ENCODE measurements around the gene ATG7. TPM values are rescaled to one million over a fixed set of nuclear protein-coding genes. Genes with fewer than 3 reads are reported as not detected.
"Not testable (repeated sequence)": the region's sequence is repeated elsewhere in the genome, so short reads cannot be mapped to it uniquely, and the experiment has no call there.

ATG7 gene
- total RNA-seq, 4 donors from 2014 or later, result 45.8 to 85.3 (median 67.3) TPM

- Histone ChIP-seq H3K9me3 (no peaks in the 10 kb centered on the region), H3K36me3 (no peaks in the 10 kb centered on the region), H3K27ac (no peak overlapping the region), H3K27me3 (no peaks in the 10 kb centered on the region), H3K4me1 (peaks cover 8 to 22% of the 10 kb centered on the region in 2 donors), H3K4me3 (replicated peaks in 1 of 3) (no peak overlapping the region)
- intact Hi-C loops (cut with DNase I), result no loop called here
- TF ChIP-seq CTCF (IDR thresholded peaks at IDR 0.05) (no peak), POLR2A (IDR thresholded peaks at IDR 0.05) (no peak)
- WGBS, 2 donors, result 89 to 96% methylated on average over 8 of the region's 8 CpGs
- DNase-seq, result no peak
Measured at GRCh38 chr3:11521167-11521566, 249.0 kb downstream of the ATG7 start.

GRCh38 chr3:11522398-11522715 is 250.2 kb downstream of the ATG7 start:
- Histone ChIP-seq H3K27ac (no peak overlapping the region), H3K36me3 (no peaks in the 10 kb centered on the region), H3K4me3 (replicated peaks in 1 of 3) (no peak overlapping the region), H3K4me1 (peaks cover 8 to 22% of the 10 kb centered on the region in 2 donors), H3K9me3 (no peaks in the 10 kb centered on the region), H3K27me3 (no peaks in the 10 kb centered on the region)
- WGBS, 2 donors, result 94 to 95% methylated on average over 5 of the region's 5 CpGs
- no peak for TF ChIP-seq CTCF (IDR thresholded peaks at IDR 0.05)
- TF ChIP-seq POLR2A (IDR thresholded peaks at IDR 0.05), result no peak
- no peak for DNase-seq
- intact Hi-C loops (cut with DNase I), result no loop called here

GRCh38 chr3:11522953-11523571 is 250.9 kb downstream of the ATG7 start:
- H3K4me3 ChIP-seq (replicated peaks in 1 of 3), result no peak overlapping the region

GRCh38 chr3:11523572-11524101 is 251.4 kb downstream of the ATG7 start:
- H3K4me1 ChIP-seq, result peaks cover 5 to 22% of the 10 kb centered on the region in 2 donors
- no peak for TF ChIP-seq POLR2A (IDR thresholded peaks at IDR 0.05)
- TF ChIP-seq CTCF (IDR thresholded peaks at IDR 0.05), result no peak
- intact Hi-C loops (cut with DNase I), result no loop called here
- no peak overlapping the region for H3K4me3 ChIP-seq (replicated peaks in 1 of 3)
- WGBS, 2 donors, result 67 to 69% methylated on average over 7 of the region's 7 CpGs
- peak overlapping the region; percentile 51 to 67 (median 59) for H3K27ac ChIP-seq
- H3K27me3 ChIP-seq, result no peaks in the 10 kb centered on the region
- H3K36me3 ChIP-seq, result no peaks in the 10 kb centered on the region
- no peaks in the 10 kb centered on the region for H3K9me3 ChIP-seq
- peak; percentile 33 to 49 for DNase-seq

More at GRCh38 chr3:11522953-11523571, 250.9 kb downstream of the ATG7 start:
- no peaks in the 10 kb centered on the region for H3K27me3 ChIP-seq
- no peaks in the 10 kb centered on the region for H3K9me3 ChIP-seq
- TF ChIP-seq CTCF (IDR thresholded peaks at IDR 0.05), result no peak
- TF ChIP-seq POLR2A (IDR thresholded peaks at IDR 0.05), result no peak
- WGBS, 2 donors, result 77 to 85% methylated on average over 8 of the region's 8 CpGs
- no peak for DNase-seq
- no peaks in the 10 kb centered on the region for H3K36me3 ChIP-seq
- intact Hi-C loops (cut with DNase I), result no loop called here
- H3K27ac ChIP-seq, result peak overlapping the region in 1 of 3 donors; percentile 67
- peaks cover 6 to 22% of the 10 kb centered on the region in 2 donors for H3K4me1 ChIP-seq

GRCh38 chr3:11526121-11526520 is 253.9 kb downstream of the ATG7 start:
- H3K27me3 ChIP-seq; H3K4me3 ChIP-seq (replicated peaks in 1 of 3); H3K36me3 ChIP-seq; H3K9me3 ChIP-seq; H3K27ac ChIP-seq; intact Hi-C loops (cut with DNase I): not testable (repeated sequence)
- peak; percentile 53 to 56 for DNase-seq
- H3K4me1 ChIP-seq, result peaks cover 17 to 43% of the 10 kb centered on the region in 2 donors
- WGBS, 2 donors, result 50 to 74% methylated on average over 5 of the region's 5 CpGs

Data from thyroid gland (tissue), 4 donors.